ENCODE measurements around the gene DLL1.
A peak's percentile ranks its signal among the peaks of the same experiment; 100 is the strongest.

The DLL1 gene

GRCh38 chr6:170249817-170250216, 41.1 kb downstream of the DLL1 start:
- DNase-seq = no peak

- no peak for DNase-seq
These were observed 41.8 kb downstream of the DLL1 start for GRCh38 chr6:170248861-170249600.

GRCh38 chr6:170248111-170248805, 42.6 kb downstream of the DLL1 start:
- DNase-seq = no peak

GRCh38 chr6:170247178-170247701, 43.6 kb downstream of the DLL1 start:
- DNase-seq = no peak

GRCh38 chr6:170245475-170245992, 45.3 kb downstream of the DLL1 start:
- DNase-seq = no peak

GRCh38 chr6:170244721-170245474, 46.0 kb downstream of the DLL1 start:
- DNase-seq = no peak

- peak; percentile 39 for DNase-seq
These were observed 47.0 kb downstream of the DLL1 start for GRCh38 chr6:170243791-170244291.

- no peak for DNase-seq
These were observed 47.5 kb downstream of the DLL1 start for GRCh38 chr6:170243386-170243785.

- no peak for DNase-seq
These were observed 51.9 kb downstream of the DLL1 start for GRCh38 chr6:170238741-170239565.

- DNase-seq = no peak
These were observed 52.7 kb downstream of the DLL1 start for GRCh38 chr6:170237999-170238740.

GRCh38 chr6:170236131-170236836, 54.6 kb downstream of the DLL1 start:
- no peak for DNase-seq

GRCh38 chr6:170235391-170236125, 55.3 kb downstream of the DLL1 start:
- no peak for DNase-seq

GRCh38 chr6:170234419-170234818, 56.5 kb downstream of the DLL1 start:
- no peak for DNase-seq

- DNase-seq = no peak
These were observed 57.3 kb downstream of the DLL1 start for GRCh38 chr6:170233286-170234205.
